ENCODE results near the gene DSCAM.
"Not testable (repeated sequence)": the region's sequence is repeated elsewhere in the genome, so short reads cannot be mapped to it uniquely, and the experiment has no call there.

DSCAM gene

GRCh38 chr21:40186045-40186444 lies 660.9 kb downstream of the DSCAM start:
- DNase-seq (ENCODE audit: low read depth in 2 of 2): no peak

- no peak for DNase-seq (ENCODE audit: low read depth in 2 of 2)
These were observed 661.8 kb downstream of the DSCAM start for GRCh38 chr21:40185208-40185607.

GRCh38 chr21:40182491-40182890 lies 664.5 kb downstream of the DSCAM start:
- not testable (repeated sequence) for DNase-seq (ENCODE audit: low read depth in 2 of 2)

GRCh38 chr21:40179166-40179565 lies 667.8 kb downstream of the DSCAM start:
- no peak for DNase-seq (ENCODE audit: low read depth in 2 of 2)

- DNase-seq (ENCODE audit: low read depth in 2 of 2): no peak
These were observed 668.2 kb downstream of the DSCAM start for GRCh38 chr21:40178726-40179125.

- no peak for DNase-seq (ENCODE audit: low read depth in 2 of 2)
These were observed 669.0 kb downstream of the DSCAM start for GRCh38 chr21:40177979-40178378.

GRCh38 chr21:40176724-40177123 lies 670.2 kb downstream of the DSCAM start:
- no peak for DNase-seq (ENCODE audit: low read depth in 2 of 2)

GRCh38 chr21:40173816-40174215 lies 673.1 kb downstream of the DSCAM start:
- DNase-seq (ENCODE audit: low read depth in 2 of 2): no peak

- no peak for DNase-seq (ENCODE audit: low read depth in 2 of 2)
These were observed 677.0 kb downstream of the DSCAM start for GRCh38 chr21:40169971-40170370.

- no peak for DNase-seq (ENCODE audit: low read depth in 2 of 2)
These were observed 680.6 kb downstream of the DSCAM start for GRCh38 chr21:40166291-40166843.

GRCh38 chr21:40165773-40166070 lies 681.2 kb downstream of the DSCAM start:
- DNase-seq (ENCODE audit: low read depth in 2 of 2): no peak

GRCh38 chr21:40164905-40165772 lies 681.8 kb downstream of the DSCAM start:
- no peak for DNase-seq (ENCODE audit: low read depth in 2 of 2)

- DNase-seq (ENCODE audit: low read depth in 2 of 2): no peak
These were observed 684.9 kb downstream of the DSCAM start for GRCh38 chr21:40162075-40162474.

- no peak for DNase-seq (ENCODE audit: low read depth in 2 of 2)
These were observed 686.0 kb downstream of the DSCAM start for GRCh38 chr21:40160911-40161310.

- DNase-seq (ENCODE audit: low read depth in 2 of 2): no peak
These were observed 688.6 kb downstream of the DSCAM start for GRCh38 chr21:40158366-40158765.

GRCh38 chr21:40155563-40155962 lies 691.4 kb downstream of the DSCAM start:
- no peak for DNase-seq (ENCODE audit: low read depth in 2 of 2)

GRCh38 chr21:40153351-40153750 lies 693.6 kb downstream of the DSCAM start:
- DNase-seq (ENCODE audit: low read depth in 2 of 2): no peak

GRCh38 chr21:40152476-40152875 lies 694.5 kb downstream of the DSCAM start:
- DNase-seq (ENCODE audit: low read depth in 2 of 2): no peak

- DNase-seq (ENCODE audit: low read depth in 2 of 2): no peak
These were observed 695.3 kb downstream of the DSCAM start for GRCh38 chr21:40151611-40152010.

- DNase-seq (ENCODE audit: low read depth in 2 of 2): no peak
These were observed 700.6 kb downstream of the DSCAM start for GRCh38 chr21:40146216-40146837.

GRCh38 chr21:40143822-40144525 lies 703.0 kb downstream of the DSCAM start:
- DNase-seq (ENCODE audit: low read depth in 2 of 2): peak; percentile 29 to 55

GRCh38 chr21:40141621-40142020 lies 705.3 kb downstream of the DSCAM start:
- no peak for DNase-seq (ENCODE audit: low read depth in 2 of 2)

- DNase-seq (ENCODE audit: low read depth in 2 of 2): no peak
These were observed 706.3 kb downstream of the DSCAM start for GRCh38 chr21:40140675-40141074.
